ENCODE results near the gene DYNC1H1. TPM values are rescaled to one million over a fixed set of nuclear protein-coding genes. Genes with fewer than 3 reads are reported as not detected.

DYNC1H1 gene
- total RNA-seq, 2 donors from 2014 or later = 345 to 359 TPM

DNA sequence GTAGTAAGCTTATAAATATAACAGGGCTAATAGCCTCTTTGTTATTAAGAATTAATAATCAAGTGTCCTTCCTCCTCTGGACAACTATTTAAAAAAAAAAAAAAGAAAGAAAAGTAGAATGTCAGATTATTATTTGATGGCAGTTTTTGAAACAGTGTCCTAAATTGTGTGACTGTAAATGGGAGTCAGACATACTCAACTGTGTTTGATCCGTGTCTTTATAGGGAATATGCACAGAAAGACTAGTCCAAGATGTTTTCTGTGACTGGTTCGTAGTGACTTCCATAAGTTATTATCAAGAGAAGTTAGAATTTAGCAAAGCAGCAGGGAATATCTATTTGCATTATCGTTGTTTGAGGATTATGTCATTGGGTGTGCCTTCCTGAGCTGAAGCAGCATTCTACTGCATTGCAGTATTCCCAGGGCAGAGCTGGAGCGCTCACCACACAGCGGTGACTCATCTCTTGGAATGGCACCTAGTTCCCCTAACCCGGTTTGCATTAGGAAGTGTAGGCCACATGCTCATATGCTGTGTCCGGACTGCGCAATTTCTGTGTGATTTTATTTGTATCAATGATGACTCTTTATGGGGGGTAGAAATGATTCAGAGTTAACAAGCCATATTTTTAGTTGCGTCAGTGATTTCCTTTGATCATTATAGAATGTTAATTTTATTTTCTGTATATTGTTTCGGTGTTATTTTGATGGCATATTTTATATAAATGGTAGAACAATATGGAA, 7.9 kb downstream of the DYNC1H1 start:
- Histone ChIP-seq H3K27ac (peak overlapping the region; percentile 56), H3K4me1 (peaks cover 7% of the 10 kb centered on the region), H3K9ac (ENCODE audit: low read depth in 2 of 2, low read length in 2 of 2) (peak overlapping the region in 1 of 2 donors; percentile 49), H3K9me3 (no peaks in the 10 kb centered on the region), H3K36me3 (no peaks in the 10 kb centered on the region), H3K4me3 (no peak overlapping the region), H3K27me3 (no peaks in the 10 kb centered on the region)
- TF ChIP-seq, protein P1, sequence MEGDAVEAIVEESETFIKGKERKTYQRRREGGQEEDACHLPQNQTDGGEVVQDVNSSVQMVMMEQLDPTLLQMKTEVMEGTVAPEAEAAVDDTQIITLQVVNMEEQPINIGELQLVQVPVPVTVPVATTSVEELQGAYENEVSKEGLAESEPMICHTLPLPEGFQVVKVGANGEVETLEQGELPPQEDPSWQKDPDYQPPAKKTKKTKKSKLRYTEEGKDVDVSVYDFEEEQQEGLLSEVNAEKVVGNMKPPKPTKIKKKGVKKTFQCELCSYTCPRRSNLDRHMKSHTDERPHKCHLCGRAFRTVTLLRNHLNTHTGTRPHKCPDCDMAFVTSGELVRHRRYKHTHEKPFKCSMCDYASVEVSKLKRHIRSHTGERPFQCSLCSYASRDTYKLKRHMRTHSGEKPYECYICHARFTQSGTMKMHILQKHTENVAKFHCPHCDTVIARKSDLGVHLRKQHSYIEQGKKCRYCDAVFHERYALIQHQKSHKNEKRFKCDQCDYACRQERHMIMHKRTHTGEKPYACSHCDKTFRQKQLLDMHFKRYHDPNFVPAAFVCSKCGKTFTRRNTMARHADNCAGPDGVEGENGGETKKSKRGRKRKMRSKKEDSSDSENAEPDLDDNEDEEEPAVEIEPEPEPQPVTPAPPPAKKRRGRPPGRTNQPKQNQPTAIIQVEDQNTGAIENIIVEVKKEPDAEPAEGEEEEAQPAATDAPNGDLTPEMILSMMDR (IDR thresholded peaks at IDR 0.05) = no peak
- intact Hi-C loops (cut with DNase I) = no loop called here
- DNase-seq = peak; percentile 86

DNA sequence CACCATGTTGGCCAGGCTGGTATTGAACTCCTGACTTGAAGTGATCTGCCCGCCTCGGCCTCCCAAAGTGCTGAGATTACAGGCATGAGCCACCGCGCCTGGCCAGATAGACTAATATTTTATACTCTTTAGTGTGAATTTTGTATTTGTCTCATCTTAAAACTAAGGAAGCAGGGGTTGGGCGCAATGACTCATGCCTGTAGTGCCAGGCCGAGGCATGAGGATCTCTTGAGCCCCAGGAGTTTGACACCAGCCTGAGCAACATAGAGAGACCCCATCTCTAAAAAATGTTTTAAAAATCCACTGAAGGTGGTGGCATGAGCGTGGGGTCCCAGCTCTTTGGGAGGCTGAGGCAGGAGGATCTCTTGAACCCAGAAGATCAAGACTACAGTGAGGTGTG, 9.0 kb downstream of the DYNC1H1 start:
- TF ChIP-seq, protein P1 (IDR thresholded peaks at IDR 0.05) = no peak
- Histone ChIP-seq H3K4me1 (peaks cover 7% of the 10 kb centered on the region), H3K27me3 (no peaks in the 10 kb centered on the region), H3K9me3 (no peaks in the 10 kb centered on the region), H3K27ac (no peak overlapping the region), H3K36me3 (no peaks in the 10 kb centered on the region), H3K4me3 (no peak overlapping the region), H3K9ac (ENCODE audit: low read depth in 2 of 2, low read length in 2 of 2) (no peak overlapping the region)
- no peak for DNase-seq
- intact Hi-C loops (cut with DNase I) = no loop called here

DNA sequence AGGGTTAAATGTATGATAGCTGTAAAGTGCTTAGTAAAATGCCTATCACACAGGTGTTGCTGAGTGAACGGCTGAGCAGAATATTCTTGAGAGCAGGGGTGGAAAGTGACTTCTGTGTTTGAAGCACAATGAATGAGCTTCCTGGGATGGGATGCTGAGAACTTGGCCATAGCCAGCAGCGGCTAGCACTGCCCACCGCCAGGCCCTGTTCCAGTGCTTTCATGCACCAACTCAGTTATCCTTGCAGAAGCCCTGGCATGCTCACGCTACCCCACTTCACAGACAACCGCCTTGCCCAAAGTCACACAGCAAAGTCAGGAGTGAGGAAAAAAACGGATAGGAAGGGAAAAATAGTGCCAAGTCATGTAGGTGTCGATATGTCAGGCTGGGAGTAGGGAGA, 10.9 kb downstream of the DYNC1H1 start:
- Histone ChIP-seq H3K9me3 (no peaks in the 10 kb centered on the region), H3K27ac (no peak overlapping the region), H3K9ac (ENCODE audit: low read depth in 2 of 2, low read length in 2 of 2) (no peak overlapping the region), H3K4me3 (no peak overlapping the region), H3K4me1 (peaks cover 7% of the 10 kb centered on the region), H3K36me3 (peaks cover 4% of the 10 kb centered on the region), H3K27me3 (no peaks in the 10 kb centered on the region)
- DNase-seq = no peak
- intact Hi-C loops (cut with DNase I) = no loop called here
- TF ChIP-seq, protein P1 (IDR thresholded peaks at IDR 0.05) = no peak

DNA sequence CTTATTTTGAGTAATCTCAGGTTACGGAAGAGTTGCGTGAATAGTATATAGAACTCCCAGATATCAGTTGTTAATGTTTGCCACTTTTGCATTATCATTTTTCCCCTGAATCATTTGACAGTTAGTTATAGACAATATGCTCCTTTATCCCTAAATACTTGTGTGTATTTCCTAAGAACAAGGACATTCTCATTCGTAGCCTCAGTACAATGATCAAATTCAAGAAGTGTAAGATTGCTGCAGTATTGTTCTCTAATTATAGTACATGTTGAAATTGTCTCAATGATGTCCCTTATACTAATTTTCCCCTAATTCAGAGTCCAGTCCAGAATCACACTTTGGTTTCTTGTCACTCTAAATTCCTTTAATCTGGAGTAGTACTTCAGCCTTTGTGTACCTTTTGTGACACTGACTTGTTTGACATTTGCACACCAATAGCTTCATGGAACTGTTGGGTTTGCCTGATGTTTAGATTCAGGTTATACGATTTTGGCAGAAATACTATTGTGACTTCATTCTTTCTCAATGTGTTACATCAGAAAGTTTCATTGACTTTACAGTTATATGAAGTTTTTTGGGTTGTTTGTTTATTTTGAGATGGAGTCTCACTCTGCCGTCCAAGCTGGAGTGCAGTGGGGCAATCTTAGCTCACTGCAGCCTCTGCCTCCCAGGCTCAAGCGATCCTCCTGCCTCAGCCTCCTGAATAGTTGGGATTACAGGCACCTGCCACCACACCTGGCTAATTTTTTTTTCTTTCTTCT, 13.1 kb downstream of the DYNC1H1 start:
- H3K9me3 ChIP-seq = no peaks in the 10 kb centered on the region
- no peak for DNase-seq
- intact Hi-C loops (cut with DNase I) = no loop called here
- H3K4me1 ChIP-seq = no peaks in the 10 kb centered on the region
- H3K9ac ChIP-seq (ENCODE audit: low read depth in 2 of 2, low read length in 2 of 2) = no peak overlapping the region
- TF ChIP-seq, protein P1 (IDR thresholded peaks at IDR 0.05) = no peak
- no peaks in the 10 kb centered on the region for H3K27me3 ChIP-seq
- H3K36me3 ChIP-seq = peaks cover 15% of the 10 kb centered on the region
- H3K27ac ChIP-seq = no peak overlapping the region
- no peak overlapping the region for H3K4me3 ChIP-seq

DNA sequence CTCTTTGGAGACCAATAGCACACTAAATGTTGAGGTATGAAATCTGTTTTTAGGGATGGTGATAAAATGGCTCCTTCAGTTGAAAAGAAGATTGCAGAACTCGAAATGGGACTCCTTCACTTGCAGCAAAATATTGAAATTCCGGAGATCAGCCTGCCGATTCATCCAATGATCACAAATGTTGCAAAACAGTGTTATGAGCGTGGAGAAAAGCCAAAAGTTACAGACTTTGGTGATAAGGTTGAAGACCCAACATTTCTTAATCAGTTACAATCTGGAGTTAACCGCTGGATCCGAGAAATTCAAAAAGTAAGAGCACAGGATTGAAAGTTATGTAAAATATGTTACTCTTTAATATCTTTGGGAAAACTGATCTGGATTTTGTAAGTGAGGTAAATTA, 15.3 kb downstream of the DYNC1H1 start:
- no peaks in the 10 kb centered on the region for H3K27me3 ChIP-seq
- TF ChIP-seq, protein P1 (IDR thresholded peaks at IDR 0.05) = no peak
- intact Hi-C loops (cut with DNase I) = no loop called here
- no peak overlapping the region for H3K4me3 ChIP-seq
- no peaks in the 10 kb centered on the region for H3K9me3 ChIP-seq
- H3K27ac ChIP-seq = no peak overlapping the region
- no peak overlapping the region for H3K9ac ChIP-seq (ENCODE audit: low read depth in 2 of 2, low read length in 2 of 2)
- DNase-seq = no peak
- no peaks in the 10 kb centered on the region for H3K4me1 ChIP-seq
- H3K36me3 ChIP-seq = peaks cover 23% of the 10 kb centered on the region
